NCI-H1048 (cell line): ENCODE measurements around the gene NCOA3.
A peak's percentile ranks its signal among the peaks of the same experiment; 100 is the strongest.
"Not testable (repeated sequence)": the region's sequence is repeated elsewhere in the genome, so short reads cannot be mapped to it uniquely, and the experiment has no call there.

Experiments used
- DNase-seq: peaks from one replicate; lab custom pipeline; 2025; lab: John Stamatoyannopoulos, UW

The NCOA3 gene

DNA sequence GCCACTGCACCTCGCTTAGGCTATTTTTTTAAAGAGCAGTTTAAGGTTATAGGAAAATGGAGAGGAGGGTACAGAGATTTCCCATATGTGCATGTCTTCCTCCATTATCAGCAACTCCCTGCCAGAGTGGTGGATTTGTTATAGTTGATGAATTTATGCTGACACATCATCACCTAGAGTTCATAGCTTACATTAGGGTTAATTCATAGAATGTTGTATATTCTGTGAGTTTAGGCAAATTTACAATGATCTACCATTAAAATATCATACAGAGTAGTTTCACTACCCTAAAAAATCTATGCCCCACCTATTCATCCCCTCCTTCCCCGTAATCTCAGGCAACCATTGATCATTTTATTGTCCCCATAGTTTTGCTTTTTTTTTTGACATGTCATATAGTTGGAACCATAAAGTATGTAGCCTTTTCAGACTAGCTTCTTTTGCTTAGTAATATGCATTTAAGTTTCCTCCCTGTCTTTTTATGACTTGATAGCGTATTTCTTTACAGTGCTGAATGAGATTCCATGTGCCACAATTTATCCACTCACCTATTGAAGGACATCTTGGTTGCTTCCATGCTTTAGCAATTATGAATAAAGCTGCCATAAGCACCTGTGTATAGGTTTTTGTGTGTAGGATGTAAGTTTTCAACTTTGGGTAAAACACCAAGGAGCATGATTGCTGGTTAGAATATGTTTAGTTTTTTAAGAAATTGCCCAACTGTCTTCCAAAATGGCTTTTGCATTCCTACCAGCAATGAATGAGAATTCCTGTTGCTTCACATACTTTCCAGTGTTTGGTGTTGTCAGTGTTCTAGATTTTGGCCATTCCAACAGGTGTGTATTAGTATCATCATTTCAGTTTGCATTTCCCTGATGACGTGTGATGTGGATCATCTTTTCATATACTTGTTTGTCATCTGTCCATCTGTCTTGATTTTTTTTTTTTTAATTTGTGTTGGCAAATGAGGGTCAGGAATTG lies 60.2 kb downstream of the NCOA3 start:
- no peak for DNase-seq

- DNase-seq: no peak
Observed at GRCh38 chr20:47566269-47566668, 64.6 kb downstream of the NCOA3 start.

- DNase-seq: no peak
Observed at GRCh38 chr20:47568019-47568418, 66.3 kb downstream of the NCOA3 start.

- DNase-seq: no peak
Observed at GRCh38 chr20:47568837-47569410, 67.2 kb downstream of the NCOA3 start.

DNA sequence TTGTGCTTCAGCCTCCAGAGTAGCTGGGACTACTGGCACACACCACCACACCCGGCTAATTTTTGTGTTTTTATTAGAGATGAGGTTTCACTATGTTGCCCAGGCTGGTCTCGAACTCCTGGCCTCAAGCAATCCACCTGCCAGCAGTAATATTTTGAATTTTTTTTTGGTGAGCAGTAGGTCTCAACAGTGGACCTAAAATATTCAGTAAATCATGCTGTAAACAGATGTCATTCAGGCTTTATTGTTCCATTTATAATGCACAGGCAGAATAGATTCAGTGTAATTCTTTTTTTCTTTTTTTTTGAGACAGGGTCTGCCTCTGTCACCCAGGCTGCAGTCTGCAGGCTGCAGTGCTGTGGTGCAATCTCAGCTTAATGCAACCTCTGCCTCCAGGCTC lies 69.7 kb downstream of the NCOA3 start:
- DNase-seq: no peak

DNA sequence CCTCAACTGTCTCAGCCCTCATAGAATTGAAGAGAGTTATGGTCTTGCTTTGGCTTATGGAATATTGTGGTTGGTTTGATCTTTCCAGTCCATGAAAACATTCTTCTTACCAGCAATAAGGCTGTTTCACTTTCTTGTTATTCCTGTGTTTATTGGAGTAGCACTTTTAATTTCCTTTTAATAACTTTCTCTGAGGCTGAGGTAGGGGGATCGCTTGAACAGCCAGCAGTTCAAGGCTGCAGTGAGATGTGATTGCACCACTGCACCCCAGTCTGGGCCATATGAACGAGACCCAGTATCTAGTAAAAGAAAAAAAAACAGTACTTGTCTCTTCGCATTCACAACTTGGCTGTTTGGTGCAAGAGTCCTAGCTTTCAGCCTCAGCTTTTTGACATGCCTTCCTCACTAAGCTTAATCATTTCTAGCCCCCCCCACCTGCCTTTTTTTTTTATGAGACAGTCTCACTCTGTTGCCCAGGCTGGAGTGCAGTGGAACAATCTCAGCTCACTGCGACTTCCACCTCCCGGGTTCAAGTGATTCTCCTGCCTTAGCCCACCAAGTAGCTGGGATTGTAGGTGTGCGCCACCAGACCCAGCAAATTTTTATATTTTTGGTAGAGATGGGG lies 70.5 kb downstream of the NCOA3 start:
- DNase-seq: no peak

DNA sequence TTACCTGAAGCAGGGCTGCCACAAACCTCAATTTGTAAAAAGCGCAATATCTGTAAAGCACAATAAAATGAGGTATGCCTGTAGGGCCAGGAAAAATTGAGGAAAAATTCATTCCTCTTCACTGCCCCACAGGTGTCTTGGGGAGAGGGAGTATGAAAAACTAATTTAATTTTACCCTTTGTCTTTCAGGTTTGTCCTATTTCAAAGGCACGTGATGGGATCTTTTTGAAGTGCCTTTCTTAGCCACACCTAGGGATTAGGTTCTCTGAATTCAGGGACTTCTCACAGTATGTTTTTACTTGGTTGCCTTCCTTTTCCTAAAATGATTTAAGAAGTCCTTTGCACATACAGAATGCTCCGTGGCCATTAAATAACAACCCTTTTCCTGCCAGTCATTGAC lies 71.9 kb downstream of the NCOA3 start:
- no peak for DNase-seq

DNA sequence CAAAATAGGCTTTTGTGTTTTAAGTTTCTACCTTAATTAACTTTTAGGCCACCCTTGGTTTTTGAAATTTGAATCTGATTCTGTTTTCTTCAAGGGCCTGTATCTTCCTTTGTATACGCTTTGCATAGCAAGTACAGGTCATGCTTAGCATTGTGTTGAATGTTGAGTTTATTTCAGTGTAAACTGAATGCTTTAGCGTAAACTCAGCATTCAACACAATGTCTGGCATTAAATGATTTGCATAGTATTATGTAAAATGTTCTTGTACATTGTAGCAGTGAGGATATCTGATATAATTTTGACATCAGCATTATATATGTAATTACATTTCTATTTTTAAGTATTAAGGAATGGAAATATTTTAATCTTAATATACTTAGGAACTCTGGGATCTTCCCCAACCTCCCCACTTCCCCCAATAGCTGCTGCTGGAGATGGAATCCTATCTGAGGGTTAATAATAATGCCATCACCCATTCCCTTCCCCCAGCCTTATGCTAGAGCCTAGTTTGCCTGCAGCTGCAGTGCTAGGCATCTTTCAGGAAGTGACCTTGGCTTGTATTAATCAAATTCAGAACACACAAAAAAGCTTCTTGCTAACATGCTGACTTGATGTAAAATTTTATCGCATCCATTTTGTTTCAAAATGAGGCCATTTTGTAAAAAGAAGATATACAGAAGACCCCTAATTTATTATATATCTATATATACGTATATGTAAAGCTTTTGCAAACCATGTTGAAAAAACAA lies 73.1 kb downstream of the NCOA3 start:
- DNase-seq: peak; percentile 71

DNA sequence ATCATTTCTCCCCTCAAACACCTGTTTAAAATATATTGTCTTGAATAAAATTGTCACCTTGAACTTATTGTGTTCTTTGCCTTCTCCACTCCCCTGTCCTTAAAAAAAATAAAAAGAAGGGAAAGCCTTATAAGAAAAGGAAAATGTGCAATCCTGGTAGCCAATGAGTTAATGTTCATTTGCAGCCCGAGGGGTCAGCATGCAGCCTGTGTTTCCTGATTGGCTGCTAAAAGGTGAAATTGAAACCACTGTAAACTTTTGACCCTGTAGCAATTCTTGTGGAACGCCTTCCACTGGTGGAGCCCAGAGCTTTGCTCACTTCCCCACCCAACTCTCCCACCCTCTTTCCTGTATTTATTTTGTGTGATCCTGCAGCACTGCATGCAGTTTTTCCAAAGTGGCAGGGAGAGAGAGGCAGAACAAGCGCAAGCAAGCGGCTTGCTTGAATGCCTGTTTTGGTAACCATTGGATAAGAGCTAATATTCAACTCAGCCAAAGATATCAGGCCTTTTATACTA lies 74.9 kb downstream of the NCOA3 start:
- DNase-seq: peak; percentile 63

DNA sequence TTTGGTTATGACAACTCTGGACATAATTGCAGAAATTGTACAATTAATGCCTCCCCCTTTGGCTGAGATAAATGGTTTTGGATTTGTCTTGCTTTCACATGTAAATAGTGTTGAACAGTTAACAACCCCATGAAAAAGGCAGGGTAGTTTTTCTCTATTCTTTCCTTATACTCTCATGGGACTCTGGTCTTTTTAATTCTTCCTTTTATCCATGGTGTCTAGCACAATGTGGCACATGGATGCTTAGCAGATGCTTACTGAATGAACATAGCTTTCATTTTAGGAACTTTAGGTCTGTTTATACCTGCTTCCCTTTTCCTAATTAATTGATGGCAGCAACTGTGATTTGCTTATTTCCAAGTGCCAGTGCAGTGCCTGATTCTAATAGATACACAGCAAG lies 75.6 kb downstream of the NCOA3 start:
- DNase-seq: no peak

DNA sequence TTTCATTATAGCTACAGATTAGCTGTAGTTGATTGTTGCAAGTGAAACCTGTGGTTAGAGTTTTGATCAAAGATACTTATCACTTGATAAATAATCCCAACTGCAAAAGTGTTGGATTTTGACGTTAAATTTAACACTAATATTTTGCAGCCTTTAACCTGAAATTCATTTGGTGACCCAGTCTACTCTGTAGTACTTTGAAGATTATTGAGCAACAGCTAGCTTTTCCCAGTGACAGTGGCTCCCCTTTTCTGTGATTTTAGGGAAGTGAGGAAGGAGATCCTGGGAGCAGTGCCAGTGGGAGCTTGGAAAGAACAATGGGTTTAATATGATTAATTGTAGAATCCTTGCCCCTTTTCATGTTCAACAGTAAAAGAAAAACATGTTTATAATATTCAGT lies 76.9 kb downstream of the NCOA3 start:
- DNase-seq: no peak

GRCh38 chr20:47580686-47581085 lies 79.0 kb downstream of the NCOA3 start:
- not testable (repeated sequence) for DNase-seq

GRCh38 chr20:47581090-47581489 lies 79.4 kb downstream of the NCOA3 start:
- DNase-seq: peak; percentile 29

DNA sequence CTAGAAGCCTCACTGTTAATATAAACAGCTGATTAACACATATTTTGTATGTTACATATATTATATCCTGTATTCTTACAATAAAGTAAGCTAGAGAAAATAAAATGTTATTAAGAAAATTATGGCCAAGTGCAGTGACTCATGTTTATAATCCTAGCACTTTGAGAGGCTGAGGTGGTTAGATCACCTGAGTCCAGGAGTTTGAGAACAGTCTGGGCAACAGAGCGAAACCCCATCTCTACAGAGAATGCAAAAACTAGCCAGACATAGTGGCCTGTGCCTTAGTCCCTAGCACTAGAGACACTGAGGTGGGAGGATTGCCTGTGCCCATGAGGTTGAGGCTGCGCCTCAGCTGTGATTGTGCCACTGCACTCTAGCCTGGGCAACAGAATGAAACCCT lies 81.9 kb downstream of the NCOA3 start:
- DNase-seq: no peak

GRCh38 chr20:47585087-47585747 lies 83.5 kb downstream of the NCOA3 start:
- no peak for DNase-seq

- DNase-seq: no peak
Observed at GRCh38 chr20:47586649-47587294, 85.1 kb downstream of the NCOA3 start.

- no peak for DNase-seq
Observed at GRCh38 chr20:47588158-47588557, 86.5 kb downstream of the NCOA3 start.

DNA sequence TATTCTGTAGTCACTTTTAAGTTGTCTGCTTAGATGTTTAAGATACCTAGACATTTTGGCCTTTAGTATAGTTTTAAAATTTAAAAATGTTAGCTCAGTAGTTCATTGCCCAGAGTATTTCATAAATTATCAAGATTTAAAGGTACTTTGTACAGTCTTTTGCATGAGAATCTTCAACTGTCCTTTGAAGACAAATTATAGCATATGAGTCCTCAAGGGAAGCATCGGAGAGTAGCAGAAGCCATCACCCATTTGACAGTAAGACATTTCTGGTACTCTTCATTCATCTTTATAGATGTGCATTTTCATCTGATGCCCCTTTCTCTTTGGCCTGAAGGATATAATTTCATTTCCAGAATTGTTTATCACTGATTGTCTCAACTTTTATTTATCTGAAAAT lies 89.5 kb downstream of the NCOA3 start:
- DNase-seq: no peak

DNA sequence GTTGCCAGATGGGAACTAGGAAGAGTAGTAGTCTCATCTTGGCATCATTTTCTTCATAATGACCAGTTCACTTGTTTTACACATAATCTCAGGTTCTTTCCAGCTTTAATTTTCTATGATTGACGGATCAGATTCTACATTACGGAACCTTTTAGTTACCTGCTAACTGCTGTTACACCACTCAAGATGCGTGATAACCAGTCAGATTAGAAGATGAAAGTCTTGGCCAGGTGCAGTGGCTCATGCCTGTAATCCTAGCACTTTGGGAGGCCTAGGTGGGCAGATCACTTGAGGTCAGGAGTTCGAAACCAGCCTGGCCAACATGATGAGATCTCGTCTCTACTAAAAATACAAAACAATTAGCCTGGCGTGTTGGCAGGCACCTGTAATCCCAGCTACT lies 92.5 kb downstream of the NCOA3 start:
- DNase-seq: no peak

DNA sequence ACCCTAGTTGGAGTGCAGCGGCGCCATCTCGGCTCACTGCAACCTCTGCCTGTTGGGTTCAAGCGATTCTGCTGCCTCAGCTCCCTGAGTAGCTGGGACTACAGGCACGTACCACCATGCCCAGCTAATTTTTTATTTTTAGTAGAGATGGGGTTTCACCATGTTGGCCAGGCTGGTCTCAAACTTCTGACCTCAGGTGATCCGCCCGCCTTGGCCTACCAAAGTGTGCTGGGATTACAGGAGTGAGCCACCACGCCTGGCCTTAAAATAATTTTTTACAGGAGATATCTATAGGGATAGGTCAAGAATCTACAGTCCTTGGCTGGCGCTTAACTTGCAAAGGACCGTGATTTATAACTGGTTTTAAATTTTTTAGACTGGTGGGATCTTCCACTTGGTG lies 93.5 kb downstream of the NCOA3 start:
- DNase-seq: not testable (repeated sequence)

GRCh38 chr20:47596003-47596571 lies 94.4 kb downstream of the NCOA3 start:
- no peak for DNase-seq
